ENCODE results near the gene SLC66A1. TPM values are rescaled to one million over a fixed set of nuclear protein-coding genes. Genes with fewer than 3 reads are reported as not detected.
A peak's percentile ranks its signal among the peaks of the same experiment; 100 is the strongest.
"Not testable (repeated sequence)": the region's sequence is repeated elsewhere in the genome, so short reads cannot be mapped to it uniquely, and the experiment has no call there.

The SLC66A1 gene
- polyA plus RNA-seq, 3 donors from 2014 or later: 2.4 to 10.2 (median 3.3) TPM

DNA sequence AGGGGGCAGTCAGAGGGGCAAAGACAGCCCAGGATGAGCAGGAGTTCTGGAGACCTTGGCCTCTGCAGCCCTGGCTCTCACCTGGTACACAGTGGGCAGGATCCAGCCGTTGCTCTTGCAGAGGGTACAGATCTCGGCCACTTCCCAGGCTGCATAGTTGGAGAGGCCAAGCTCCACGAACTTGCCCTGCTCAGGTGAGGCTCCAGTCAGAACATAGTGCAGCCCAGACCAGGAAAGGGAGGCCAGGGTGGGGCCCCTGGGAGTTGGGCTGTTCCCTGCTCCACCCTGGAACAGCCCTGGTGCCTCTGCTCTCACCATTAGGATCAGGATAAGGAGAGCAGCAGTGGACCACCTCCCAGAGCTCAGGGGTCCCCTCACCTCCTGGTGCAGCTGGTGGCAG is 26.3 kb upstream of the SLC66A1 start:
- not testable (repeated sequence) for H3K4me3 Mint-ChIP-seq; H3K36me3 Mint-ChIP-seq; DNase-seq; H3K27me3 Mint-ChIP-seq (ENCODE audit: low read depth in 3 of 3); H3K9me3 Mint-ChIP-seq; H3K4me1 Mint-ChIP-seq; H3K27ac Mint-ChIP-seq

DNA sequence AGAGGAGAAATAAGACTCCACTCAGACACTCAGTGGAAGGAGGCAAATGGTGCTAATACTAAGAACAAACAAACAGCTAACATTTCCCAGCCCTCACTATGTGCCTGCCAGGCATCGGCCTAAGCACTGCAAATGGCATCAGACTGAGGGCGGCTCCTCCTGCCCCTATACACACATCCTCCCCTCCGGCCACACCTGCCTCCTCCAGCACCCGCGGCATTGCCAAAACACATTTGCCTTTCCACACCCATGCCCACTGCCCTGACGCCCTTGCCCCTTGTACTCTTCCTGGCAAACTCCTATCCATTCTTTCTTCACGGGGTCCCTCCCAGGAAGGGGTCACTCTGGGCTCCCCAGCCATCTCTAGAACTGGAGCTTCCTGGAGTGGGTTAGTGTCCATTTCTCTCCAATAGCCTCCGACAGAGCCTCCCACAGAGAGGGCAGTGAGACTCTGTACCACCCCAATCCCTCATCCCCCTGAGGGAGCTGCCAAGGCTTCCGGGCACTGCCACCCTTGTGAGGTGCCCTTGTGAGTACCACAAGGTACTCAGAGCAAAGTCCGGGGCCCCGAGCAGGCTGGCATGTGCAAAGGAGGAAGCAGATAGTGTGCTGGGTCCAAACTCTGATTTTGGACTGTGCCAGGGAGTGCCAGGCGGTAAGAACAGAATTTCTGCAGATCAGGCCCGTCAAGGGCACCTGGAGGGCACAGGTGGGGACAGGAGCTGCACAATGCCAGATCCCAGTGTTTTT is 24.5 kb upstream of the SLC66A1 start:
- Mint-ChIP-seq H3K27ac (peak overlapping the region in 1 of 6 donors; percentile 72), H3K9me3 (peaks cover 0 to 10% (median 0%) of the 10 kb centered on the region in 6 donors), H3K4me1 (peaks cover 0 to 6% of the 10 kb centered on the region in 2 donors), H3K36me3 (no peaks in the 10 kb centered on the region), H3K27me3 (ENCODE audit: low read depth in 3 of 3) (peaks cover 2 to 8% (median 2%) of the 10 kb centered on the region in 3 donors), H3K4me3 (peak overlapping the region; percentile 32 to 71 (median 67))
- no peak for DNase-seq

DNA sequence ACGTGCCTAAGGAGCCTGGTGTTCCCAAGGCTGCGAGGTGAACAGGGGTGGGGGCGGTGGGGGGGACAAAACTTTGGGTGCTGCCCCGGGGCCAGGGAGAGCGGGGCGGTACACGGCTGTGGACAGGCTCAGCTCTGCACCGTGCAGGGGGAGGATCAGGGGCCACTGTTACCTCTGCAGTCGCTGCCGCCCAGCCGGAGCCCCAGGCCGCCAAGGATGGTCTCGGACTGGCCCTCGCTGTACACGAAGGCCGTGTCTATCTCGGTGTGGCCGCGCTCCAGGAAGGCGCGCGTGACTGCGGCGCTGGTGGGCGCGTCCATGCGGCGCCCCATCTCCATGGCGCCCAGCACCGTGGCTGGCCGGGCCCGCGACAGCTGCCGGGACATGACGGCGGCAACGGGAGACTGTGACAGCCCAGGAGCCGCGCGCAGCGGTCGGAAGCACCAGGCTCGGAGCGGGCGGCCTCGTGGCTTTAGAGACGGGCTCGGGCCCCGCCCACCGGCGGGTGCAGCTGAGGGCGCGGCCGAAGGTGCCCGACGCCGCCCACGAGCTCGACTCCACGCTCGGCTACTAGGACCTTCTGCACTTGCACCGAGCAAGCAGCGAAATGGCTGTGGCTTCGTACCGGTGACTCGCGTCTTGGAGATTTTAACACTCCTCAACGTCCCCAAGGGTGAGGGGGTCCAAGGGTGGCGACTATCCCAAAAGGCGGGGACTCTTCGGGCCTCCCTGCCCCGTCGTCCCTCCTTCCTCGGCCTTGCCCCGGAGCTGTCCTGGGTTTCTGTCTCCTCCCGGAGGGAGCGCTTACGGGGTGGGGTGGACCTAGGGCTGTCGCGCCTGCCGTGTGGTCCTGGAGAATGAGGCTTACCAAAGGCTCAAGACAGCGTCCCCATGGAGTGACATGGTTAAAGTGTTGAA is 23.5 kb upstream of the SLC66A1 start, which contains the start of gene AKR7A3:
Gene AKR7A3 (minus strand): TSS at position 447 of the 918 bp plus-strand sequence. CDS start 61 bp downstream, at position 386.
- Mint-ChIP-seq H3K4me3 (peak within 1 kb of the TSS; percentile 20 to 71 (median 67)), H3K27ac (peak within 1 kb of the TSS in 1 of 6 donors; percentile 1)
- not testable (repeated sequence) for H3K4me1 Mint-ChIP-seq; H3K36me3 Mint-ChIP-seq; H3K9me3 Mint-ChIP-seq; H3K27me3 Mint-ChIP-seq (ENCODE audit: low read depth in 3 of 3)
- peak; percentile 24 to 48 (median 40) for DNase-seq

DNA sequence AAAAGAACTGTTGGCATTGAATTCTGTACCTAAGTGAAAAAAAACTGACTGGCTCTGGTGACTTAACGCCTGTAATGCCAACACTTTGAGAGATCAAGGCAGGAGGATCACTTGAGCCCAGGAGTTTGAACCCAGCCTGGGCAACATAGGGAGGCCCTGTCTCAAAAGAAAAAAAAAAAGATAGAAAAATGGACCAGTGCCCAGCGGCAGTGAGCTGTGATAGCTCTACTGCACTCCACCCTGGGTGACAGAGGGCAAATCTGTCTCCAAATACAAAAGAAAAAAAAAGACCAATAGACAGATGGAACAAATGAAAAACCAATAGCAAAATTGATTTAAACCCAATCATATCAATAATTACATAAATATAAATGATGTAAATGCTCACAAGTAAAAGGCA is 22.9 kb upstream of the SLC66A1 start:
- Mint-ChIP-seq H3K27me3 (ENCODE audit: low read depth in 3 of 3) (peaks cover 2 to 8% (median 3%) of the 10 kb centered on the region in 3 donors), H3K4me3 (peak overlapping the region; percentile 3 to 64 (median 54)), H3K9me3 (peaks cover 1 to 10% (median 2%) of the 10 kb centered on the region in 6 donors), H3K36me3 (peaks cover 2% of the 10 kb centered on the region in 3 donors), H3K27ac (no peak overlapping the region), H3K4me1 (peaks cover 0 to 6% of the 10 kb centered on the region in 2 donors)
- no peak for DNase-seq

DNA sequence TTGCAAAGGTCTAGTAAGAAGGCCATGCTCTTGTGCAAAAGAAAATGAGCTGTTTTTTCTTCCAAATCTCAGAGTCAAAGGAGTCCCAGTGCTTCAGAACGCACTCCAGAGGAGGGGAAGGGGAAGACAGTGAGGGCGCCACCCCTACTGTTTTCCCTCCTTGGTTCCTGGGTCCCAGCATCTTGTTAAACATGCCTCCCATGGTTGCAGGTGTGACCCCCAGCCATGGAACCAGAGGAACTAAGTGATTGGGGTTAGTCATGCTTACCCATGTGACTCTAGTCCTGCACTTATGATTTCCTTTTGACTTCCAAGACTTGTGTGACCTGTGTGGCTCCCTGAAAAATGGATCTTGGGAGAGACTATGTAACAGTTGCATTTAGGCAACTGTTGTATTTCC is 17.5 kb upstream of the SLC66A1 start:
- no peak overlapping the region for H3K4me3 Mint-ChIP-seq

DNA sequence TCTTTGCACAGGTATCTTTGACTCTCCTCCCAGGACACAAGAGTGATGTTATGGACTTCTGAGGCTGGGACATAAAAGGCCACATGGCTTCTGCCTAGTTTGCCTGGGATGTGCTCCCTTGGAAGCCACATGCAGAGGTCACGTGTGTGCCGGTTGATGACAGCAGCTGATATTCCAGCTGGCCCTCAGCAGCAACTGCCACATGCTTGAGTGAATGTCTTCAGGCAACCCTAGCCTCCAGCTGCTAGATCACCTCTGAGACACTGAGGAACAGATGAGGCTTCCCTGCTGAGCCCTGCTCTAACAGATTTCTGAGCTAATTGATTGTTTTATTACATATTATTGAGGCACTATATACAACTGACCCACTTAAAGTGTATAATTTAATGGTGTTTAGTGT is 11.9 kb upstream of the SLC66A1 start:
- H3K27ac Mint-ChIP-seq: no peak overlapping the region
- H3K9me3 Mint-ChIP-seq: peaks cover 0 to 5% (median 2%) of the 10 kb centered on the region in 6 donors
- no peak overlapping the region for H3K4me3 Mint-ChIP-seq
- no peaks in the 10 kb centered on the region for H3K27me3 Mint-ChIP-seq (ENCODE audit: low read depth in 3 of 3)
- no peak for DNase-seq
- H3K4me1 Mint-ChIP-seq: no peaks in the 10 kb centered on the region
- peaks cover 18 to 34% (median 20%) of the 10 kb centered on the region in 3 donors for H3K36me3 Mint-ChIP-seq

More for the DNA sequence above, 17.5 kb upstream of the SLC66A1 start:
- DNase-seq: no peak
- Mint-ChIP-seq H3K27ac (no peak overlapping the region), H3K9me3 (peaks cover 3 to 24% (median 11%) of the 10 kb centered on the region in 6 donors), H3K4me1 (no peaks in the 10 kb centered on the region), H3K36me3 (peaks cover 8 to 20% (median 14%) of the 10 kb centered on the region in 3 donors), H3K27me3 (ENCODE audit: low read depth in 3 of 3) (peaks cover 0 to 2% (median 0%) of the 10 kb centered on the region in 3 donors)

DNA sequence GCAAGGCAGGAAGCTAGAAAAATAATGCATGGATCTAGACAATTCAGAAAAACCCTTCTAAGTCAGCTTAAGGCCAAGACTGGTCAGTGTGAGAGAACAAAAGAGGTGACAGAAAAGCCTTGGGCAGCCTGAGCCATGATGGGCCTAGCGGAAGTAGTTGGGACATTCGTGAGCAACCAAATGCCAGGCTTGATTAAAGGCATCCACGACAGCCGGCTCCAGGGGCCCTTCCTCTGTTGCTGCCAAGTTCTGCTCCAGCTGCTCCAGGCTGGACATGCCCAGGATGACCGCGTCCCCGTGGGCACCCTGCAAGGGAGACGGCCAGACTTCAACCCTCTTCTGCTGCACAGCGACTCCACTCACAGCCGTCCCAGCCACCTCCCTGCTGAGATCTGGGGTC is 8.0 kb upstream of the SLC66A1 start:
- H3K4me3 Mint-ChIP-seq; H3K27me3 Mint-ChIP-seq (ENCODE audit: low read depth in 3 of 3); H3K27ac Mint-ChIP-seq; H3K9me3 Mint-ChIP-seq; DNase-seq; H3K4me1 Mint-ChIP-seq: not testable (repeated sequence)
- peaks cover 20 to 40% (median 27%) of the 10 kb centered on the region in 3 donors for H3K36me3 Mint-ChIP-seq

DNA sequence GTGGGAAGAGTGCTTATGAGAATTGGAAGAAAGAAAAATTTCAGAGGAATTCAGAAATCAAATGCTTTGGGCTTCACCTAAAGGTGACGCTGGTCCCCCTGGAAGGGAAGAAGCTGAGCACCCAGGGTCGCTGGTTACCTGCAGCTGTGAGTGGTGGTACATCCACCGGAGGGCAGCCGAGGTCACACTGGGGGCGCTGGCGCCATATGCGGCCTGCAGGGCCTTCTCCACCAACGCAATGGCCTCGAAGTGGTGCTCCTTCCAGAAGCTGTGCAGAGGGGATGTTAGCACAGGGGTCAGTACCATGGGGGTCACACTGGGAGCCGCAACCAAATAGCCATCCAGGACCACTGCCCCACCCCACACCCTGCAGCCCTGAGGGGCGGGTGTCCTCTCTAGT is 6.2 kb upstream of the SLC66A1 start:
- no peaks in the 10 kb centered on the region for H3K27me3 Mint-ChIP-seq (ENCODE audit: low read depth in 3 of 3)
- H3K4me1 Mint-ChIP-seq: peaks cover 13 to 18% of the 10 kb centered on the region in 2 donors
- no peak overlapping the region for H3K27ac Mint-ChIP-seq
- peaks cover 20 to 40% (median 27%) of the 10 kb centered on the region in 3 donors for H3K36me3 Mint-ChIP-seq
- no peaks in the 10 kb centered on the region for H3K9me3 Mint-ChIP-seq
- no peak overlapping the region for H3K4me3 Mint-ChIP-seq
- no peak for DNase-seq

DNA sequence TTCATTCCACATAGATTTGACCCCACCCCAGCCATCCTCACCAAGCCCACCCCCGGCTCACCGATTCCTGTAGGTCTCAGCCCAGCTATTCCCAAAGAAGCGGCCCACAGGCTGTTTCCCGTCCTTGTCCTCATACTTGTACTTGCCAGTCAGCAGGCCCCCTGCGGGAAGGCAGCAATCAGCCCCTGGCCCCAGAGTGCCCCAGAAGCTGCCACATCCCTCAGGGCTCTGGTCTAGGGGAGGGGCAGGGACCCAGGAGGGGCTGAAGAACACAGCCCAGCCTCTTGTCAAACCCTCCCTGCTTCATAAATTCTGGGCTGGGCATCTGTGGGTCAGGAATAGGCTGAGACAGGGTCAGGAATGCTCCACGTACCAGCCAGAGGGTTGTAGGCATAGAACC is 5.2 kb upstream of the SLC66A1 start:
- Mint-ChIP-seq H3K4me1 (peaks cover 20 to 25% of the 10 kb centered on the region in 2 donors), H3K4me3 (no peak overlapping the region), H3K9me3 (no peaks in the 10 kb centered on the region), H3K36me3 (peaks cover 20 to 40% (median 27%) of the 10 kb centered on the region in 3 donors), H3K27ac (no peak overlapping the region), H3K27me3 (ENCODE audit: low read depth in 3 of 3) (no peaks in the 10 kb centered on the region)
- no peak for DNase-seq

DNA sequence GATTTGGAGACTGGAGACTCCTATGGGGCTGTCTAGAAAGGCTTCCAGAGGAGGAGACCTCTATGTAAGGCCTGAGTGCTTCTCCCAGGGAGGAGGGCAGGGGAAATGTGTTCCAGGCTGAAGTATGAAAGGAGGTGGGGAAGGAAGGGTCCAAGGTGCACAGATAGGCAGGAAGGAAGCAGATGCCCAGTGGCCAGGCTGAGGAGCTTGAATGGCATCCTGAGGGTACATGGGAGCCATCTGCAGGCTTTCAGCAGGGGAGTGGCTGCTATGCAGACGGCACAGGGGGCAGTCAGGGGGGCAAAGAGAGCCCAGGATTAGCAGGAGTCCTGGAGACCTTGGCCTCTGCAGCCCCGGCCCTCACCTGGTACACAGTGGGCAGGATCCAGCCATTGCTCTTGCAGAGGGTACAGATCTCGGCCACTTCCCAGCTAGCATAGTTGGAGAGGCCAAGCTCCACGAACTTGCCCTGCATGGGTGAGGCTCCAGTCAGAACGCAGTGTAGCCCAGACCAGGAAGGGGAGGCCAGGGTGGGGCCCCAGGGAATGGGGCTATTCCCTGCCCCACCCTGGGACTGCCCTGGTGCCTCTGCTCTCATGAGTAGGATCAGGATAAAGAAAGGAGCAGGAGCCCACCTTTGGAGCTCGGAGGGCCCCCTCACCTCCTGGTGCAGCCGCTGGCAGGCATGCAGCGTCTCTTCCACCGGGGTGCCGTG is 4.2 kb upstream of the SLC66A1 start:
- Mint-ChIP-seq H3K27me3 (ENCODE audit: low read depth in 3 of 3) (peaks cover 0 to 3% (median 3%) of the 10 kb centered on the region in 3 donors), H3K27ac (no peak overlapping the region), H3K9me3 (no peaks in the 10 kb centered on the region), H3K4me1 (peaks cover 24 to 28% of the 10 kb centered on the region in 2 donors), H3K36me3 (peaks cover 20 to 36% (median 22%) of the 10 kb centered on the region in 3 donors), H3K4me3 (no peak overlapping the region)
- DNase-seq: no peak

DNA sequence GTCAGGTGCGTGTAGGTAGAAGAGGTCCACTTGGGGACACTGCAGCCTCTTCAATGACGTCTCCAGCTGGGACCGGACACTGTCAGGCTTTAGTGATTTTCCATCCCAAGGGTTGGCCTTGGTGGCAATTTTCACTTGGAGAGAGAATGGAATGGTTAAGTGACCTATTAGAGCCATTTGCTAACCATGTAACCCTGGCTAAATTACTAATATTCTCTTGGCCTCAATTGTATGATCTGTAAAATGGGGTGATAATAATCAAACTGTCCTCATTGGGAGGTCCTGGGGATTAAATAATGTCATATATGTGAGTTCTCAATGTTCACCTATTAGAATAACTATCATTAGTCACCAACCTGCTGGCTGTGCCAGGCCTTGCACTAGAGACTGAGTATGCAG is 3.6 kb upstream of the SLC66A1 start:
- peaks cover 3 to 6% (median 3%) of the 10 kb centered on the region in 3 donors for H3K27me3 Mint-ChIP-seq (ENCODE audit: low read depth in 3 of 3)
- H3K27ac Mint-ChIP-seq: no peak overlapping the region
- no peak for DNase-seq
- H3K36me3 Mint-ChIP-seq: peaks cover 17 to 33% (median 20%) of the 10 kb centered on the region in 3 donors
- no peaks in the 10 kb centered on the region for H3K9me3 Mint-ChIP-seq
- peak overlapping the region in 2 of 5 donors; percentile 4 to 14 for H3K4me3 Mint-ChIP-seq
- H3K4me1 Mint-ChIP-seq: peaks cover 30 to 34% of the 10 kb centered on the region in 2 donors

DNA sequence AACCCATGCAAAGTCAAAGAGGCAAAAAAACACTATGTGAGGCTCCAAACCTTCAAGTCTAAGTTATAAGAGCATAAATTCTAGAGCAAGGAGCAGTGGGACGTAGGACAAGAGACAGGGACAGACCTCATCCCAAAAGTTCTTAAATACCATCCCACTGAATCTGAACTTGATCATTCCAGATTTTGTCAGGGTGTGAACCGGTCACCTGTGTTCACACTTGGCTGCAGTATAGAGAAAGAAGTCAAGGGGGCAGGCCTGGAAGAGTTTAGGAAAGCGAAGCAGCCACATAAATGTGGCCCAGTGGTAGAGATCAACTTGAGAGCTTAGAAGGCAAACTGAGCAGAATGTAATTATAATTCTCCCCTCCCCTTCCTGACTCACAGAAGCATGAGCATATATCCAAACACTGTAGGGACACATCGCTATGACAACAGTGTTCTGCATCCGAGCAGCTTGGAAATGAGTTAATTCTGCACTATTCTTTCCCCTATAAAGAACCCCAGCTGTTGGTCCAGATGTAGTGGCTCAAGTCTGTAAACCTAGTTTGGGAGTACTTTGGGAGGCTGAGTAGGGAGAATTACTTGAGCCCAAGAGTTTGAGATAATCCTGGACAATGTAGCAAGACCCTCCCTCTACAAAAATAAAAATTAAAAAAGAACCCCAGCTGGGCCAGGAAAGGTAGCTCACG is 2.9 kb upstream of the SLC66A1 start:
- Mint-ChIP-seq H3K9me3 (no peaks in the 10 kb centered on the region), H3K27me3 (ENCODE audit: low read depth in 3 of 3) (peaks cover 3 to 8% (median 3%) of the 10 kb centered on the region in 3 donors), H3K27ac (no peak overlapping the region), H3K4me3 (peak overlapping the region in 2 of 5 donors; percentile 14 to 18), H3K36me3 (peaks cover 13 to 27% (median 17%) of the 10 kb centered on the region in 3 donors), H3K4me1 (peaks cover 35 to 37% of the 10 kb centered on the region in 2 donors)
- DNase-seq: no peak

DNA sequence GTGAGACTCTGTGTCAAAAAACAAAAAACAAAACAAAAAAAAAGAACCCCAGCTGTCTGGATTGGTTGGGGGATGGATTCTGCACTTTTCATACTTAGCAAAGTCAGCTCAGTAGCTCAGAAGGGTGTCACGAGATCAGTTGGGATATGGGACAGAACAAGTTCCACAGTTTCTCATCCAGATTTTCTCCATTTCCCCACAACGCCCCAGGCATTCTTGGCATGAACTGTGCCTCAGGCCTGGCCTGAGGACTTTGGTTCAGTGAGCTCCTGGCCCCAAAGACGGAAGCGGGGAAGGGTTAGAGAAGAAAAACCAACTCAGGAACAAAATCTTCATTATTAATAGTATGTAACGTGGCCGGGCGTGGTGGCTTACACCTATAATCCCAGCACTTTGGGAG is 2.1 kb upstream of the SLC66A1 start:
- Mint-ChIP-seq H3K4me3 (peak overlapping the region; percentile 7 to 95 (median 88)), H3K4me1 (peaks cover 35 to 37% of the 10 kb centered on the region in 2 donors), H3K36me3 (peaks cover 6 to 19% (median 10%) of the 10 kb centered on the region in 3 donors), H3K27ac (no peak overlapping the region), H3K27me3 (ENCODE audit: low read depth in 3 of 3) (peaks cover 3 to 8% (median 3%) of the 10 kb centered on the region in 3 donors), H3K9me3 (no peaks in the 10 kb centered on the region)
- no peak for DNase-seq

Data from immature natural killer cell (primary cell).